Activated T-helper 1 cell treated with anti-CD3 and anti-CD28 coated beads, Interleukin-12 subunit alpha, Interleukin-12 subunit beta, Interleukin-2, Interleukin-4 antibody, amounts not matched to agents 30 ng/mL and 10 ng/mL and 1 ng/mL, durations not matched to agents 14 hours and 24 hours and 36 hours (primary cell): Measurements from ENCODE around the gene PDGFD. TPM values are rescaled to one million over a fixed set of nuclear protein-coding genes. Genes with fewer than 3 reads are reported as not detected.

ENCODE experiments used
- DNase-seq: peaks from one replicate; pipeline ENCODE4 v3.0.0; 2021; ENCODE audit warnings: low spot score
- H3K27ac Mint-ChIP-seq: one replicate; pipeline ENCODE4 v1.8.0; 2021; ENCODE audit warnings: mild to moderate bottlenecking, mixed read lengths
- H3K27me3 Mint-ChIP-seq: one replicate; pipeline ENCODE4 v1.8.0; 2022; ENCODE audit warnings: mild to moderate bottlenecking, moderate library complexity, mixed read lengths; ENCODE audit not compliant: insufficient read depth
- H3K36me3 Mint-ChIP-seq: one replicate; pipeline ENCODE4 v1.8.0; 2021; ENCODE audit warnings: low read depth, mixed read lengths
- H3K4me1 Mint-ChIP-seq: one replicate; pipeline ENCODE4 v1.8.0; 2021; ENCODE audit warnings: low read depth, mixed read lengths
- H3K4me3 Mint-ChIP-seq: one replicate; pipeline ENCODE4 v1.8.0; 2021; ENCODE audit warnings: mild to moderate bottlenecking, moderate library complexity, mixed read lengths
- H3K9me3 Mint-ChIP-seq: one replicate; pipeline ENCODE4 v1.8.0; 2021; ENCODE audit warnings: mixed read lengths
- intact Hi-C: fragments of 100-400 bp; cut with micrococcal nuclease; formaldehyde crosslinking; loops from one replicate; pipeline ENCODE4 v1.15.1; 2024
- total RNA-seq: library from RNA; stranded (reverse); gene quantifications from 2 replicates; pipeline ENCODE4 v1.2.3, GENCODE V29; 2022

The PDGFD gene
- total RNA-seq, 1 donor from 2014 or later: not detected

DNA sequence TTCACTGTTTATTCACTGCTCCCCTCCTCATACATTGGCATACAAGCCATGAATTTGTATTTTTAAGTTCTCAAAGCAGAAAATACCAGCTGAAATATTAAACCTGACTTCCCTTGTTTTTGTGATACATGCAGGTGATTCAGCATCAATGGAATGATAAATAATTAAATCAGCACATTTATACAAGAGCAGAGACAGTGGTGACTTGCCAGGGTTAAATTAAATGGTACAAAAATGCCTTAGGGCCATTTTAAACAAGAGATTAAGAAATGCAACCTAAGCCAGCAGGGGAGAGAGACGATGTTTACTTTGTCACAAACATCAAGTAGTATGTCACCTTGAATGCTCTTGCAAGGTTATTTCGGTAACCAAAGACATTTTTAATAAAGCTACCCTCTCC, 223.4 kb downstream of the PDGFD start:
- no peak for DNase-seq
- intact Hi-C loops: no loop called here
- H3K4me1 Mint-ChIP-seq: no peaks in the 10 kb centered on the region
- H3K4me3 Mint-ChIP-seq: no peak overlapping the region
- no peak overlapping the region for H3K27ac Mint-ChIP-seq
- no peaks in the 10 kb centered on the region for H3K27me3 Mint-ChIP-seq
- H3K9me3 Mint-ChIP-seq: no peaks in the 10 kb centered on the region
- H3K36me3 Mint-ChIP-seq: no peaks in the 10 kb centered on the region

DNA sequence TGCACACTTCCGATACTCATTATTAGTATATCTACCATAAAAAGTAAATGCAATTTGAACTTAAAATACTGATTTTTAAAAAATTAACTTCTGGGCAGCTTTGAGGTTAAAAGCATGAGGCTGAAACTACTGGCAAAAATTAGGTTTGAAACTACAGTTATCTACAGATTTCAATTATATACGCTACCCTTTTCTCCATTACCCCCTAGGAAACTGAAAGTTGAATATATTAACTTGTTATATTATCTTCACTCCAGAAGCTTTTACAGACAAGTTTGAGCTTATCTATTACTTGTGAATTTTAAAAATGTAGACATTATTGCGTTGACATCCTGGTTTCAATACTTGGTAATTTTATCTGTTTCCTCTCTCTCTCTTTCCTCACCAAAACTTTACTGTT, 224.3 kb downstream of the PDGFD start:
- Mint-ChIP-seq H3K4me3 (no peak overlapping the region), H3K36me3 (no peaks in the 10 kb centered on the region), H3K27me3 (no peaks in the 10 kb centered on the region), H3K9me3 (no peaks in the 10 kb centered on the region), H3K4me1 (no peaks in the 10 kb centered on the region), H3K27ac (no peak overlapping the region)
- intact Hi-C loops: no loop called here
- DNase-seq: no peak

DNA sequence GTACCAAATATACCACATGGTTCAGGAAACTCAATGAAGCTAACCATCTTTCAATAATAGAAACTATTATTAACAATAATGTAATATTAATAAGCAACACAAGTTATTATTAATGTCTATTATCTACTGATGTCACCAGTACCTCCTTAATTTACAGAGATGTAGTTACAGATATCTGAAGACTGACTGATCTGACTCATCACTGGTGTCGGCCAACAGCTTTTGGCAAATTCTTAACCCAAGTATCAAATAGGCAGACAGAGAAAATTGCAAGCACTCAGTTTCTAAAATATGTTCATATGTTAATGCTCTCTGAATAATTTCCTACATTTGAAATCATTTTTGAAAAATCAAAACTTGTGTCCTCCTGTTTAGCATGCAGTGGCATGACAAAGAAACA, 227.9 kb downstream of the PDGFD start:
- DNase-seq: no peak
- H3K4me3 Mint-ChIP-seq: no peak overlapping the region
- intact Hi-C loops: no loop called here
- no peaks in the 10 kb centered on the region for H3K27me3 Mint-ChIP-seq
- no peak overlapping the region for H3K27ac Mint-ChIP-seq
- no peaks in the 10 kb centered on the region for H3K9me3 Mint-ChIP-seq
- no peaks in the 10 kb centered on the region for H3K4me1 Mint-ChIP-seq
- H3K36me3 Mint-ChIP-seq: no peaks in the 10 kb centered on the region

DNA sequence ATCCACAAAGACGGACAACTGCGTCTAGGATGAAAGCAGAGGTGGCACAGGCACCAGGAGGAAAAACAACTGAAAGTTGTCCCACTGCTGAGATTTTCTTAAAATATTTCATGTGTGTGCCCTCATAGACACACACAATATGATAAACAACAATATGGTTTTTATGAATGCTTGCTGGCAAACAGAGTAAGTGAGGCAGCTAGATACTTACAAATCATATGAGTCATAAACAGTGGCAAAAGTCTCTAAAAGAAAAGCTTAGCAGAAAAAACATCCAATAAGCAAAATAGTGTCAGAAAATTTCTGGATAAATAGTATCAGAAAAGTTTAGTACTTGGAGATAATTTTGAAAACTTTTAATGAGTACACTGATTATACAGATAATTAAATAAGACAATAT, 228.7 kb downstream of the PDGFD start:
- intact Hi-C loops: no loop called here
- H3K27ac Mint-ChIP-seq: no peak overlapping the region
- peaks cover 3% of the 10 kb centered on the region for H3K27me3 Mint-ChIP-seq
- H3K9me3 Mint-ChIP-seq: no peaks in the 10 kb centered on the region
- DNase-seq: no peak
- H3K36me3 Mint-ChIP-seq: no peaks in the 10 kb centered on the region
- H3K4me1 Mint-ChIP-seq: no peaks in the 10 kb centered on the region
- H3K4me3 Mint-ChIP-seq: no peak overlapping the region

DNA sequence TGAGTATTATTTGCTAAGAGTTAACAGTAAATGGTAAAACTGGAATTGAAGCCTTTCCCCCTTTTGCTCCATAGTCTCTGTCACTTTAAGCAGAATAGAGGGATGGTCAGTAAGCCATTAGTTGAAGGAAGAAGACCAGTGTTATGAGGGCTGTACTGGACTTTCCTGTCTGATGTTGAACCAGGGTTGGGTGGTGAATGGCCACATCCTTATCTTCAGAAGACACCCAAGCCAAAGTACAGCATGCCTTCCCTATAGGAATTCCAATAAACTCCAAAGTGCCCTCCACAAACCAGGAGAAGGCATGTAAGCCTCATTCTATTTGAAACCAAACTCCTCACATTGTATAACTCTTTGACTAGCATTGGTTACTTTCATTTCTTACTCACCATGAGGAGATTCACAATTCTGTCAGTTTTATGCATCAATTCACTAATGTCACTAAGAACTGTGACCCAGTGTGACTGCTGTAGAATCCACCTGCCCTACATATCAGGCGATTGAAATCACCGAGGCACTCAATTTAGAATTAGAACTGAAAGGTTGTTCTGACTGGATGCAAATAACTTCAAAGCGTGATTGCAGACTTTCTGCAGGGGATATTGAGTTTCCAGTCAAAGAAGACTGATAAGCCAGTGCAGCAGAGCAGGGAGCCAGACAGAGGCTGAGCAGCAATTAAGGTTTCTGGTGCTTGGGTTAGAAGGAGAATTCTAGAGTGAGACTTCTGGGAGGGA, 234.6 kb downstream of the PDGFD start:
- Mint-ChIP-seq H3K9me3 (no peaks in the 10 kb centered on the region), H3K27me3 (peaks cover 3% of the 10 kb centered on the region), H3K36me3 (no peaks in the 10 kb centered on the region), H3K27ac (no peak overlapping the region), H3K4me3 (no peak overlapping the region), H3K4me1 (no peaks in the 10 kb centered on the region)
- intact Hi-C loops: no loop called here
- DNase-seq: no peak

DNA sequence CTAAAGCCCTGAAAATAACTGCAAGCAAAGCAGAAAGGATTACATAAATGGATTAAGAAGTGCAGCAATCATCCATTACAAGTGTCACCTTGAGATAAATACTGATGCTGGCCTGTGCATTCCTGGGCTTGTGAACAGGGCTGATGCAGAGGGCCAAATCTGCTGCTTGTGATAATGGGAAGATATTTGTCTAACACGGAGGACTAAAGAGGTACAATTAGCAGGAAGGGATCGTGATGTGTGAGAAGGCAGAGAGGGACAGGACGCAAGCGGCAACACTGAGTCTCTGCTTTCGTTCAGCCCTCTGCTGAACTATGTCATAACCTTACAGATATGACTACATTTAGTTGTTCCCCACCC, 235.2 kb downstream of the PDGFD start:
- H3K36me3 Mint-ChIP-seq: no peaks in the 10 kb centered on the region
- intact Hi-C loops: no loop called here
- H3K27ac Mint-ChIP-seq: no peak overlapping the region
- H3K4me1 Mint-ChIP-seq: no peaks in the 10 kb centered on the region
- DNase-seq: no peak
- no peak overlapping the region for H3K4me3 Mint-ChIP-seq
- peaks cover 3% of the 10 kb centered on the region for H3K27me3 Mint-ChIP-seq
- H3K9me3 Mint-ChIP-seq: no peaks in the 10 kb centered on the region

DNA sequence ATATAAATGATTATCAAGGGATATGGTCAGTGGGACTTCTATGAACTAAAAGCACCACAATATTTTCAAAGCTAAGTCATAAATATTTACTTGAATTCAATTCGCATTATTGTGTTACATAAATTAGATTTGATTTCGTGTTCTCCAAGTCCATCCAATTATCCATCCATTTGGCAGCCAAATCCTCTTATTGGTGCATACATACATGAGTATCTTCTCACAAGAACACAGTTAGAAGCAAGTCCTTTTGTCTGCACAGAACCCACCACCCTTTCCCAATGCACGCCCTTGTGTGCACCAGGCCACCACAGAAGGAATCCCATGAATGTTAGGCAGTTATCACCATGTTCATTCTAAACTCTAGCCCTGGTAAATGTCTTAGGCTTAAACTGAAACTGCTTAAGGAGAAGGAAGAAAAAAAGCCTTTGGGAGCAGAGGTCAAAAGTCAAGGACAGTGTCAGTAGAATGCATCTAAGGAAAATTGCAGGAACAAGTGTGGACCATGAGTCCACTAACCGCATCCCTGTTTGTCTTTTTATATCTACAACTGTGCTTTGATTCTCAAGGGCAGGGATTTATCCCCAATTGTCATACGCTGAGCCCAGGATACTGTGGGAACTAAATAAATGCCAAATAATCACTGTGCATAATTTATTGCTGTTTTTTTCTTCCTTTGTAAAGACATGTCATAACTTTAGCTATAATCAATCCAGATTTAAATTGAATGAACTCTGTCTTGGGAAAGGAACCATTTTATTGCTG, 235.7 kb downstream of the PDGFD start:
- DNase-seq: no peak
- H3K27me3 Mint-ChIP-seq: peaks cover 3% of the 10 kb centered on the region
- intact Hi-C loops: no loop called here
- H3K36me3 Mint-ChIP-seq: no peaks in the 10 kb centered on the region
- no peak overlapping the region for H3K4me3 Mint-ChIP-seq
- no peaks in the 10 kb centered on the region for H3K9me3 Mint-ChIP-seq
- H3K27ac Mint-ChIP-seq: no peak overlapping the region
- no peaks in the 10 kb centered on the region for H3K4me1 Mint-ChIP-seq

DNA sequence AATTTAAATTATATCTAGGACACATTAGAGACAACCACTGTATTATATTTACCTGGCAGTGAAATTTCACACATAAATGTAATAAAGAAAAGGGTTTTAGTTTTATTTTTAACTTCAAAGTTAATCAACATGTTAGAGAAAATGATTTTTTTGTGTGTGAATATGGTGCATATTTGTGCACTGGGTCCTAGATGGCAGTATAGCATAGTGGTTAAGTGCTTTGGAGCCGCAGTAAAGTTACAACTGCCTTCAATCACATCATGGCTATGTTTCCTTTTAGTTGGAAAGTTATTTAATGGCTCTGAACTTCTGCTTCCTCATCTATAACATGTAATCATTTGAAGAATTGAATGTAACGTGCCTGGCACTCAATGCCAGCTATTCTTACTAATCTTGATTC, 236.4 kb downstream of the PDGFD start:
- H3K27me3 Mint-ChIP-seq: peaks cover 3% of the 10 kb centered on the region
- no peaks in the 10 kb centered on the region for H3K9me3 Mint-ChIP-seq
- no peaks in the 10 kb centered on the region for H3K4me1 Mint-ChIP-seq
- no peak overlapping the region for H3K4me3 Mint-ChIP-seq
- no peaks in the 10 kb centered on the region for H3K36me3 Mint-ChIP-seq
- no peak overlapping the region for H3K27ac Mint-ChIP-seq
- no peak for DNase-seq
- intact Hi-C loops: no loop called here

DNA sequence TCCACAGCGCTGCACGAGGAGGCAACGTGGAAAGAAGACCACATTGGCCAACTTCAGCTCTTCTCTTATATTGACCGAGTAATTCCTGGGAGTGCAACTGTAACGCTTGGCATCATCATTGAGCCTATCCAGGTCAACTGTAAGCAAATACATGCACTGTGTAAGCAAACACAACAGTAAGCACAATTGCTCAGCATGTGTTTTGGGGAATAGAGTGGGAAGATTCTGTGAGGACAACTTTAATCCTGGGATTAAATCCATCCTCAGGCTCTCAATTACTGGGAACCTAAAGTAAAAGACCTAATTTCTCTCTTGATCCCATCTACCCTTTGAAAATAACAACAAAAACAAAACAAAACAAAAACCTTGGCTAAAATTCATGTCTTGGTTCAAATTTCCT, 237.0 kb downstream of the PDGFD start:
- no peak for DNase-seq
- peaks cover 3% of the 10 kb centered on the region for H3K27me3 Mint-ChIP-seq
- intact Hi-C loops: no loop called here
- H3K27ac Mint-ChIP-seq: no peak overlapping the region
- no peak overlapping the region for H3K4me3 Mint-ChIP-seq
- no peaks in the 10 kb centered on the region for H3K4me1 Mint-ChIP-seq
- no peaks in the 10 kb centered on the region for H3K9me3 Mint-ChIP-seq
- no peaks in the 10 kb centered on the region for H3K36me3 Mint-ChIP-seq

DNA sequence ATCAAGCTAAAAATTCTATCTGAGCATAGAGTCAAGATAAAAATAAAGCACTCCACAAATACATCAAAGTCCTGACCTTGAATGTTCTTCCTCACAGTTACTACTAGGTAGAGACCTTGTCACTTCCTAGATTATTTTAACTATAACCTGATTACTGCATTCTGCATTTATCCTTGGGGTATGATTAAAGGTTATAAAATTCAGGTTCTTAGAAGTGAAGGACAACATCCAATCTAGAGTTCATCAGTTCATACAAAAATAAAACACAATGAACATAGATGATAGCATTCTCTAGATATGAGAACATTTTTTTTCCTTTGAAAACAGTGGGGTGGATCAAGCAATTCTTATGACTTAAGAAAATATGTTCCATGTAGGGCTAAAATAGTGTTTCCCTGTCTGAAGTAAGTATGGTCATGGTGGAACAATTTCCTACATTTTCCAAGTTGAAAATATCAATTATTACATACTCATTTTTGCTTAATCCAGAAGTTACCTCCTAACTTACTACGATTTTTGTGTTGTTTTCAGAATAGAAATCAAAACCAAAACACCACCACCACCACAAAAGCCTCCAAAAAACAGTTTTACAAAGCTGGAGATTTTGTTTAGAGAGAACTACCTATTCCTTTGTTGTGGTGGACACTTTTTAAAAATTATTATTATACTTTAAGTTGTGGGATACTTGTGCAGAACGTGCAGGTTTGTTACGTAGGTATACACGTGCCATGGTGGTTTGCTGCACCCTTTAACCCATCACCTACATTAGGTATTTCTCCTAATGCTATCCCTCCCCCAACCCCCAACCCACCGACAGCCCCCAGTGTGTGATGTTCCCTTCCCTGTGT, 239.6 kb downstream of the PDGFD start:
- Mint-ChIP-seq H3K9me3 (no peaks in the 10 kb centered on the region), H3K27me3 (no peaks in the 10 kb centered on the region), H3K4me1 (no peaks in the 10 kb centered on the region), H3K27ac (no peak overlapping the region), H3K36me3 (no peaks in the 10 kb centered on the region), H3K4me3 (no peak overlapping the region)
- intact Hi-C loops: no loop called here
- no peak for DNase-seq

DNA sequence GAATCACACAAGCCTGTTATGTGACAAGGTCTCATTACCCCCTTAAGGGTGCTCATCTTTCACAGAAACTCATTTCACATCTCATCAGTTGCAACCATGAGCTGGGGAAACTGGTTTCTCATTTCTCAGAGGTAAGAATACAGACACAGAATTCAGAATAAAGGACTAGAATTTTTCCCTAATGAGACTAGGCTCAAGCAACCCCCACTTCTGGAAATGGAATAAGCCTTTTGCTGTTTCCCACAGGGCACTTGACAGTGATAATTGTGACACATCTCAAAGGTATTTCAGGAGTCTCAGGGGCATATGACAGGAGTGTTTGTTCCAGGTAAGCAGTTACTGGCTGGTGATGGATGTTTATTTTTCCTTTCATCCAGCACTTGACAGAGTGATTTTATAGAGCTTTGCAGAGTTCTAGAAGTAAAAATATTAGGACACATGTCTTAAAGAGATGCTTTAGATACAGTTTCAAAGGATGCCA, 240.5 kb downstream of the PDGFD start:
- H3K36me3 Mint-ChIP-seq: no peaks in the 10 kb centered on the region
- H3K4me1 Mint-ChIP-seq: no peaks in the 10 kb centered on the region
- H3K4me3 Mint-ChIP-seq: no peak overlapping the region

DNA sequence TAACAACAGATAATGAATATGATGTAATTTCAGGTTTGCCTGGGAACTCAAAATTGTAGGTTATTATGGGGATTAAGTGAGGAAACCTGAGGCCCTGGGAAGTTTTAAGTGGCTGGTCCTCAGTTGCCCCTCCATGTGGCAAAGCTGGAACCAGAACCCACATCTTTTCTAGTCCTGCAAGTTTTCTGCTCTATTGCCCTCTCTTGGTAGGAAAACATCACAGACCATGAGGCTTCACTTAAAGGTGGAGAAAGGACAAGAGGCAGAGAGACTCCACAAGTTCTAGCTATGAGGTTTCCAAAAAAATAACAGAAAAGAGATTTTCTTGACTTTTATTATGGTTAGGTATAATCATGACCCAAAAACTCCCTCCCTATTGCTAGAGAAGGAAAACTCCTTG, 243.0 kb downstream of the PDGFD start:
- Mint-ChIP-seq H3K4me3 (no peak overlapping the region), H3K4me1 (no peaks in the 10 kb centered on the region), H3K36me3 (no peaks in the 10 kb centered on the region), H3K9me3 (no peaks in the 10 kb centered on the region), H3K27me3 (no peaks in the 10 kb centered on the region), H3K27ac (no peak overlapping the region)
- DNase-seq: no peak
- intact Hi-C loops: no loop called here

More for the DNA sequence above, 240.5 kb downstream of the PDGFD start:
- H3K27me3 Mint-ChIP-seq: no peaks in the 10 kb centered on the region
- no peak for DNase-seq
- intact Hi-C loops: no loop called here
- no peak overlapping the region for H3K27ac Mint-ChIP-seq
- H3K9me3 Mint-ChIP-seq: no peaks in the 10 kb centered on the region

DNA sequence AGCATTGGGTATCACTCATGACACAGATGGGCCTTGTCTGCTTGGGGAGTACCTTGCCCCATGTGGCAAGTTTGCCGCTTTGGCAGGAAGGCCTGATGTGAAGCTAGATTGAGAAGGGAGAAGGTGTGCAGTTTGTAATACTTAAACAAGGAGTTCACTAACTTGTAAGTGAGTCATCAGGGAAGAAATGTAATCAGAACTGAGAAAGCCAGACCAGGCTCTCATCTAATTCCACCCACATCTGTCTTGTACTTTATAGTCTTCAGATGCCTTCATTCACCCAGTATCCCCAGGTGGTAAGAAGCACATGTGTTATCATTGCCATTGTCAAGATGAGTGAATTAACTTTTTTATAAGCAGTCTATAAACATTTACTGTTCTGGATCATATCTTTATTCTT, 243.5 kb downstream of the PDGFD start:
- H3K27ac Mint-ChIP-seq: no peak overlapping the region
- H3K27me3 Mint-ChIP-seq: no peaks in the 10 kb centered on the region
- no peaks in the 10 kb centered on the region for H3K4me1 Mint-ChIP-seq
- DNase-seq: no peak
- H3K36me3 Mint-ChIP-seq: no peaks in the 10 kb centered on the region
- no peak overlapping the region for H3K4me3 Mint-ChIP-seq
- H3K9me3 Mint-ChIP-seq: peaks cover under 1% of the 10 kb centered on the region
- intact Hi-C loops: no loop called here
